Activated CD4-positive, alpha-beta T cell treated with anti-CD3 and anti-CD28 coated beads, Interleukin-2, Interleukin-4, amounts not matched to agents 100 ng/mL and 50 ng/mL, durations not matched to agents 16 hours and 8 hours (primary cell): ENCODE results near the gene MICB.
"Not testable (repeated sequence)": the region's sequence is repeated elsewhere in the genome, so short reads cannot be mapped to it uniquely, and the experiment has no call there.

Source experiments
- DNase-seq: peaks from one replicate; pipeline ENCODE4 v3.0.0-alpha.2; 2020; ENCODE audit warnings: low spot score

The MICB gene

DNA sequence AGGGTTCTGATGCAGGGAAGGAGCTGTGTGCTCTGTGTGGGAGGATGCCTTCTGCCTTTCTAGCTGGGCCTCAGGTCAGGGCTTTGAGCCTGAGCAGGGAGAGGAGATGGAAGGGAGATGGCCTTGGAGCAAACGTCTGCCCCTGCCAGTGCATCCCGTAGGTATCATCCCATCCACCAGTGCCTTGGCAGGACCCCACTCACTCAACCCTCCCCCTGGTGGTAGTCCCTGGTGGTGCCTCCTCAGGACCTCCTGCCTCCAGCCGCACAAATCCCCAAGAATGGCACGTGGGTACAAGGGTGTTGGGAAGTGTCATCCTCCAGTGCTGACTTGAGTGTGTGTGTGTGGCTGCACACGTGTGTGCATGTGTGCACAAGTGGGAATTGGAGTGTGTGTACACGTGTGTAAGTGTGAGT, 23.1 kb upstream of the MICB start:
- no peak for DNase-seq

GRCh38 chr6:31476515-31477139, 21.3 kb upstream of the MICB start:
- no peak for DNase-seq

DNA sequence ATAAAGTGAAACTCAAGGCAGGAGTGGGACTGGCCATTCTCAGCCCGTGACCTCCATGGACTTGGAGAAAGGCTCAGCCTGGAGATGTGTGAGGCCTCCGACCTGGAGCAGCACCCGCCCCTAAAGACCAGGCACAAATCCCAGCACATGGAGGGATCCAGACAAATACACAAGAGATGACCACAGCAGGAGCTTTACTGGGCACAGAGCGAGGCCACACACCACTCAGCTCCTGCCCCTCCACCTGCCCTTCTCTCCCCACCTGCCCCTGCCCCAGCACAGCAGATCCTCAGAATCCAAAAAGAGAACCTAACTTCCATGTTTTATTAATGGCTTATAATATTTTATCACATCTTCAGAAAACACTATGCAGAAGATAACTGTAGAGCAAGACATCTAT, 20.4 kb upstream of the MICB start:
- no peak for DNase-seq

DNA sequence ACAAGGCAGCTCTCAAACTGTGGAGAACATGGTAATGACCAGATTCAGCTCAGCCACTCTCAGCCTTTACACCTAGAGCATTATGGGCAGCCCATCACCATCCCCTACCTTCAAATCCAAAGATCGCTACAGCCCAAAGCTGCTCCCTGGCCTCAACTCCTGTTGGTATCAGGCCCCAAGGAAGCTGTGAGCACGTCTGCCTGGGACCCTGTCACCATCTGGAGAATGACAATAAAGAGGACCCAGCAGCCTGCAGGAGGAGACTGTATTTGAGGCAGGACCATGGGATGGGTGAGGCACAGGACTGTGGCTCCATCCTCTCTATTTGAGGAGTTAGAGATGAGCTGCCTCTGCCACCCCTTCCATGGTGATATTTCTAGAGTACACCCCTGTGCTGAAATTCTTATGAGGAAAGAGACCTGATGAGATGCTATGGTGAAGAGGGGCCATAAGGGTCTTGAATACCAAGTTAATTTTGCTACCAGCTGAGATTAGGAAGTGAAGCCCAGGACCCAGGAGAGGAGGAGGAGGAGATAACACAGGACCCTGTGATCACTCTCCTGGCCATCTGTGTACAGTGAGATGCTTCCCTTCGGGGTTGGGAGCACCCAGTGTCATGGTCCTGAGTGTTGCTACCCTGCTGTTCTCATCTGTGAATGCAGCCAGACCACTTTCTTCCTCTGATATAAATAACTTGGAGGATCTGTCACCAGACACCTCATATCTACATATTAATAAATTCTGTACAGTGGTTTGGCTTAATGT, 19.6 kb upstream of the MICB start:
- no peak for DNase-seq

DNA sequence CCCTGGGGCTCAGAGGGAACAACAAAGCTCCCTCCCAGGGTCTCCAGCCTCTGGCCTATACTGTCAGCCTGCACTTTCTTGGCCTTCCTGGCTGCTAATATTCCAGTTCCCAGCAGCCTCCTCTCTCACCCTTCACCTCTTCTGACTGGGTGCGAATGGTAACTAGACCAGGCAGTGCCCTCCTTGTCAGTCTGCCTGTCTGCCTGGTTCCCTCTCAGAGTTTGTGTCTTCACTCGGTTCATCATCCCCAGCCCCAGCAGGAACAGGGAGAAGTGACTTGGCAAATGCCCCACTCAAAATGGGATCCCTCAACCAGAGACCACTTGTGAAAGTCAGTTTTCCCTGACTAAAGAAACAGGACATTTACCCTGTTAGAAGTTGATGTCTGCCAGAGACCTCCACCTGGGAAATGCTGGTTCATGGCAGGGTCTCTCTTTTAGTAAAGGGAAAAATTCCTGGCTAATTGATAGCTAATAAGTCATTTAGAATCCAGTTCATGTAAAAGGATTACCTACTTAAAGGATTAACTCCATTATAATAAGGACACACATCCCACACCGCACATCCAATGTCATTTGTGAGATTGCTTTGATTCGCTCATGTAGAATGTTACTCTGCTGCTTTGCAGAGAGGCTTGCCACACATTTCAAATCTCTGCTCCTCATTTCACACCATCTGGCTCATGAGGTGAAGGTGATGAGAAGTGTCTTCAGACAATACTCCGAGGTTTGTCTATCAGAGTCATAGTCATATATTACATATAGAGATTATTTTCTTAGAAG, 18.6 kb upstream of the MICB start:
- no peak for DNase-seq

DNA sequence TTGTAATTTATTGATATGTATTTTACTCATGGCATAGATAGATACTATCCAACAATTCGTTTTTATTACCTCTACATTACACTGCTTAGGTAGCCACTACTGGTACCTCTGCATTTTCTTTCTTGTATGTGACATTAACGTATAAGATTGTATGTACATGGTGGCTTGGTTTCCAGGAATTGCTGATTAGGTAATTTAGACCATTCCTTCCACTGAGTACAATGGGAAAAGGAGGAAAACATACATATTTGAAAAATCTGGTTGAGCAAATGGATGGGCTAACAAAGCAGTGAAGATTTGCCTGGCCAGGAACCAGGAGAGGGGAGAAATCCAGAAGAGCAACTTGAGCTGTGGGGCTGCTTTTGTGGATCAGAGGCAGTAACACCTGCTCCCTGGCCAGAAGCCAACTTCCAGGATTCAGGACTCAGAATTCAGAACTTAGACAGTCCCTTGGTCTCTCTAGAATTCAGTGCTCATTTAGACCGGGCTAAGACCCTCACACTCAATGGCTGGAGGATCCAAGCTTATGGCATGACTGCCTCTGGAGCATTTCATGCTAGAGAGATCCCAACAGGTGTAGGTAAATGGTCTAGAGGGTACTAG, 17.9 kb upstream of the MICB start:
- no peak for DNase-seq

DNA sequence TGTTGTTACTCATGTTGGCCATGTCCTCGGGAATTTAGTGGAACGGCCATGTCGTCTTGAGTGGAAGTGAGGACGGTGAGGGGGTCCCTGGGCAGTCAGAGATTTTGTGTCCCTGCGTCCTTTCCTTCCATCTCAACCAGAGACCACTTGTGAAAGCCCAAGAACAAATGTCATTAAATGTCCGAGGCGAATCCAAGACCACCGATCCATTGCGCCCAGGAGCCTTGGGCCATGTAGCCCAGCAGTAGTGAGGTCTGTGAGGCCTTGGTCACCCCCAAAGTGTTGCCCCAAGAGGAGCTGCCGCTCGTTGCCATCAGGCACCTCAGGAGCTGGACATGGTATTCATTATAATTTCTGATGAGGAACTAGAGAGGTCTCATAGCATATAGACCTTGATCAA, 17.4 kb upstream of the MICB start:
- DNase-seq: no peak

DNA sequence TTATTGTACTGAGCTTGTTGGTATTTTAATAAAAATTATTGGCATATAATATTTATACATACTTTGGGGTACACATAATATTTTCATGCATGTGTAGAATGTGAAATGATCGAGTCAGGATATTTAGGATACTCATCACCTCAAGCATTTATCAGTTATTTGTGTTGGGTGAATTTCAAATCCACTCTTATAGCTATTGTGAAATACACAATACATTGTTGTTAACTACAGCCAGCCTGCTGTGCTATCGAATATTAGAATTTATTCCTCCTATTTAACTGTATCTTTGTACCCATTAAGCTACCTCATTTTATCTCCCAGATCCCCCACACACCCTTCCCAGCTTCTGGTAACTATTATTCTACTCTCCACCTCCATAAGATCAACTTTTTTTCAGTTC, 14.6 kb upstream of the MICB start:
- no peak for DNase-seq

GRCh38 chr6:31485055-31485454, 12.9 kb upstream of the MICB start:
- no peak for DNase-seq

DNA sequence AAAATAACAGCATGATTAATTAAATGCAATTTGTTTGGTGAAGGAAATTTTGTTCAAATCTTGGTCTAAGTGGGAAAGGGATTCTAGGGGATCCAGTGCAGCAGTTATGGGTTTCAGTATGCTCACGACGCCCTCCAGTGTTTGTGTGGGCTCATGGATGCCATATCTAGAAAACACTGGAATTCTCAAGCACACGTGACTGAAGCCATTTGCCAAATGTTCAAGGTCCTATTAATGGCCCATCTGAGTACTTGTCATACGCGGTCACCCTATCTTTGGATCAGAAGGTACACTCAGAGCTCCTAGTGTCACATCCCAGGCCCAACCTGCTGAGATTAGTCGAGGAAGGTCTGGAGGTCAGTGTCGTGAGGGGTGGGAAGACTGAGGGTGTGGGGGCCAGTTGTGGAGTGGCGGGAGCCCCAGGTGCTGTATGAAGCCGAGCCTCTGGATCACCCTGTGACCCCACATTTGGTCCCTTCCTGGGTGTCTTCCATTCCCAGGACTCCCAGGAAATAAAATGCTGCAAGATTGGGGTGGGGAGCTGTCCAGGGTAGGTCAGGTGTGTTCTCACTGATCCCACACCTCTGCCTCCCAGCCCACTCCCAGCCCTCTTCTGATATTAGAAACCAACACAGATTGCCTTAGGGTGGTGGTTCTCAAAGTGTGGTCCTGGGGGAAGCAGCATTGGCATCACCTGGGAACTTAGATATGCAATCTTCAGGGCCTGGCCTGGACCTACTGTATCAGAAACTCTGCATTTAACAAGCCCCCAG, 11.7 kb upstream of the MICB start:
- not testable (repeated sequence) for DNase-seq

GRCh38 chr6:31487674-31488073, 10.3 kb upstream of the MICB start:
- not testable (repeated sequence) for DNase-seq

GRCh38 chr6:31489086-31489485, 8.9 kb upstream of the MICB start:
- no peak for DNase-seq

DNA sequence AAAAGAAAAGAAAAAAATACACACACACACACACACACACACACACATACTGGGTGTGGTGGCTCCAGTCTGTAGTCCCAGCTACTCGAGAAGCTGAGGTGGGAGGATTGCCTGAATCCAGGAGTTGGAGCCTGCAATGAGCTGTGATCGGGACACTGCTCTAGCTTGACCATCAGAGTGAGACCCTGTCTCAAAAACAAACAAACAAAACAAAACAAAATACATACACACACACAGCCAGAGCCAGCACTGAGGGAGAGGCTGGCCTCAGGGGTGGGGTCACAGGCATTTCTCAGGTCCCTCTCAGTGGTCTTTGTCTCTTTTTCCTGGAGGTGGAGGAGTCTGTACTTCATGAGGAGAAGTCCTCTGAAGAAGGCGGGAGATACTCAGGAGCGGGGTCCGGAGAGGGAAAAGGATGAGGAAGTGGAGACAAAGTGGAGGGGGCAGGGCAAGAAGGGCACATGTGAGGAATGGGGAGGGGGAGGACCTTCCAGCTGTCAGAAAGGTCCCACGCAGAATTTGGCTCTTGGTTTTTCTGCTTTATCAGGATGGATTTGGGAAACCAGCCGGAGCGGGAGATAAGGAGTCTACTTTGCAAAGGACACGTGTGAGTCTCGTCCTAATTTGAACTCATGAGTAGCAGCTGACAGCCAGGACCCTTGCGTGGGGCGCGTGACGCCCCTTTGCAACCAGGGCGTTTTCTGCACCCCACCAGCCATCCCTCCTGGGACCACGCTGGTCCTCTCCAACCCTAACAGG, 7.7 kb upstream of the MICB start:
- DNase-seq: no peak

DNA sequence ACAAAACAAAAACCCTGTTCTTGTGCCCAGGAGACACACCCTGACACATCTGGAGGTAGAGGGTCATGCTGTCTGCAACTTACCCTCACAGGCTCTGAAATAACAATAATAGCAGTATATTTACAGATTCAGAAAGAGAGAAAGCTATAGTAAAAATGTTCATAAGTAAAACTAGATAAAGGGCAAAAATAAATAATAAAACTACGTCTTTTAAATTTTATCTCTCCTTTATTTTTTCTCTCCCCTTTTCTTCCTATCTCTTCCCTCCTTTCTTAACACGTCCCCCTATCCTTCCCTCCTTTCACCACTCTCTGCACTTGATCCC, 4.4 kb upstream of the MICB start:
- not testable (repeated sequence) for DNase-seq

DNA sequence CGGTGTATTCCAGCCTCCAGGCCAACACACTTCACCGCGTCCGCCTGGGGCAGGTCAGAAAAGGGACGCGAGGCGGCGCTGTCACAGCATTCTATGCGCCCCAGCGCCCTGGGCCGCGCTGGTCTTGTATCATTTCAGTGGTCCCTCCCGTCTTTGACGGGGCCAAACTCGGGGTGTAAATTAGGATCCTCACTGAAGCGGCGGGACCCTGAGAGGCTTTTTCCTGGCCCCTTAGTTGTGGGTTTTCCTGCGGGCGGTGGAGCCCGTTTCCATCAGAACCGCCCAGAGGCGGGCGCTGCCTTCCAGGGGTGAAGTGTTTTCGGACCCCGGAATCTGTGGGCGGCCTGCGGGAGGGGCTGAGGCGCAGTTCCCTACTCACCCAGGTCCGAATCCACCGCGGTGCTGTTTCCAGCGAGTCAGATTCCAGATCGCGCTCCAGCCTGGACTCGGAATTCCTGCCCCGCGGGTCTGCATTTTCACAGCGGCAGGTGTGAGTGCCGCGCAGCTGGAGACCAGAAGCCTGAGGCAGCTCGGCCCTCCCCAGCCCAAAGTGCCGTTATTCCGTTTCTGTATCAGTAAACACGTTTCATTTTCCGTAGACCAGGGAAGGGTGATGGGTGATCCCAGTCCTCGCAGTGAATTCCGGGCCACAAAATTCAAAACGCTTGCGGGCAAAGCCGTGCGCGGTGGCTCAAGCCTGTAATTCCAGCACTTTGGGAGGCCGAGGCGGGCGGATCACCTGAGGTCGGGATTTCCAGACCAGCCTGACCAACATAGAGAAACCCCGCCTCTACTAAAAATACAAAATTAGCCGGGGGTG, 3.9 kb upstream of the MICB start:
- peak; percentile 83 for DNase-seq

GRCh38 chr6:31495580-31495979, 2.4 kb upstream of the MICB start:
- DNase-seq: no peak

- not testable (repeated sequence) for DNase-seq
Observed at GRCh38 chr6:31496826-31497225, 1.1 kb upstream of the MICB start.

GRCh38 chr6:31498748-31499147, 803 bp downstream of the MICB start:
- no peak for DNase-seq

- DNase-seq: not testable (repeated sequence)
Observed at GRCh38 chr6:31499648-31500047, 1.7 kb downstream of the MICB start.

DNA sequence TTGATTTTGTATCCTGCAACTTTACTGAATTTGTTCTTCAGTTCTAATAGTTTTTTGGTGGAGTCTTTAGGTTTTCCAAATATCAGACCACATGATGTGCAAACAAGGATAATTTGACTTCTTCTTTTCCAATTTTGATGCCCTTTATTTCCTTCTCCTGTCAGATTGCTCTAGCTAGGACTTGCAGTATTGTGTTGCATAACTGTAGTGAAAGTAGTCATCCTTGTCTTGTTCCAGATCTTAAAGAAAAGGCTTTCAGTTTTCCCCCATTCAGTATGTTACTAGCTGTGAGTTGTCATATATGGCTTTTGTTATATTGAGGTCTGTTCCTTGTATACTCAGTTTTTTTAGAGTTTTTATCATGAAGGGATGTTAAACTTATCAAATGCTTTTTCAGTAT, 4.6 kb downstream of the MICB start:
- no peak for DNase-seq
